ENCODE results near the gene ZSWIM6.

DNA sequence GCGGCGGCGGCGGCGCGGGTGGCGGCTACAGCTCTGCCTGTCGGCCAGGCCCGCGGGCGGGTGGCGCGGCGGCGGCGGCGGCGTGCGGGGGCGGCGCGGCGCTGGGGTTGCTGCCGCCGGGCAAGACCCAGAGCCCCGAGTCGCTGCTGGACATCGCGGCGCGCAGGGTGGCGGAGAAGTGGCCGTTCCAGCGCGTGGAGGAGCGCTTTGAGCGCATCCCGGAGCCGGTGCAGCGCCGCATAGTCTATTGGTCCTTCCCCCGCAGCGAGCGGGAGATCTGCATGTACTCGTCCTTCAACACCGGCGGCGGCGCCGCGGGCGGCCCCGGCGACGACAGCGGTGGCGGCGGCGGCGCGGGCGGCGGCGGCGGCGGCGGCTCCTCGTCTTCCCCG is 296 bp downstream of the ZSWIM6 start:
- TF ChIP-seq, protein P1, sequence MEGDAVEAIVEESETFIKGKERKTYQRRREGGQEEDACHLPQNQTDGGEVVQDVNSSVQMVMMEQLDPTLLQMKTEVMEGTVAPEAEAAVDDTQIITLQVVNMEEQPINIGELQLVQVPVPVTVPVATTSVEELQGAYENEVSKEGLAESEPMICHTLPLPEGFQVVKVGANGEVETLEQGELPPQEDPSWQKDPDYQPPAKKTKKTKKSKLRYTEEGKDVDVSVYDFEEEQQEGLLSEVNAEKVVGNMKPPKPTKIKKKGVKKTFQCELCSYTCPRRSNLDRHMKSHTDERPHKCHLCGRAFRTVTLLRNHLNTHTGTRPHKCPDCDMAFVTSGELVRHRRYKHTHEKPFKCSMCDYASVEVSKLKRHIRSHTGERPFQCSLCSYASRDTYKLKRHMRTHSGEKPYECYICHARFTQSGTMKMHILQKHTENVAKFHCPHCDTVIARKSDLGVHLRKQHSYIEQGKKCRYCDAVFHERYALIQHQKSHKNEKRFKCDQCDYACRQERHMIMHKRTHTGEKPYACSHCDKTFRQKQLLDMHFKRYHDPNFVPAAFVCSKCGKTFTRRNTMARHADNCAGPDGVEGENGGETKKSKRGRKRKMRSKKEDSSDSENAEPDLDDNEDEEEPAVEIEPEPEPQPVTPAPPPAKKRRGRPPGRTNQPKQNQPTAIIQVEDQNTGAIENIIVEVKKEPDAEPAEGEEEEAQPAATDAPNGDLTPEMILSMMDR (IDR thresholded peaks at IDR 0.05), result no peak
- TF ChIP-seq POLR2A (IDR thresholded peaks at IDR 0.05), result no peak

All from Peyer's patch (tissue), 4 donors.